Measurements from ENCODE around the gene BLVRA. TPM values are rescaled to one million over a fixed set of nuclear protein-coding genes. Genes with fewer than 3 reads are reported as not detected.

BLVRA gene
- polyA plus RNA-seq, 1 donor (not counting 4 experiments of a cell fraction or from before 2014, with no cell fraction given): 49.6 TPM

DNA sequence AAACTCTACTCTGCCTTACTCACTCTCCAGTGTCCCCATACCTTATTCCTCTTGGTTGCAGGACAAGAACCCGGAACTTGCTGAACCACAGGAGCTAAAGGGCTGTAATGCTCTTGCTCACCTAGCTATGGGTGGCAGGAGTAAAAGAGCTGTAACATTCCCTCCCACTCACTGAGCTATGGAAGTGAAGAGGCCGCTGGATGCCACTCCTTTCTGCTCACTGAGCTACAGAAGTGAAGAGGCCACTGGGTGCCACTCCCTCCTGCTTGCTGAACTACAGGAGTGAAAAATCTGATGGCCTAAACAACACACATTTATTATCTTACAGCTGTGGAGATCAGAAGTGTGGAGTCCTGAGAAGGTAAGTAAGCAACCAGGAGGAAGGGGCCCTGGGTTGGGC lies 93.3 kb downstream of the BLVRA start:
- Histone ChIP-seq H3K4me1 (ENCODE audit: control insufficient read depth, extremely low read depth, insufficient read depth, low read length) (peaks cover 4% of the 10 kb centered on the region), H4K20me1 (ENCODE audit: control insufficient read depth, extremely low read depth, insufficient read depth, low read length) (no peaks in the 10 kb centered on the region), H3K9ac (ENCODE audit: control insufficient read depth, extremely low read depth, insufficient read depth, low read length) (no peak overlapping the region), H3K36me3 (ENCODE audit: control insufficient read depth in 2 of 2, extremely low read depth in 1 of 2, insufficient read depth in 2 of 2, low read length in 2 of 2) (no peaks in the 10 kb centered on the region), H3K27me3 (ENCODE audit: control insufficient read depth, extremely low read depth, insufficient read depth, low read length) (peaks cover 9% of the 10 kb centered on the region), H3K27ac (ENCODE audit: control insufficient read depth, insufficient read depth, low read length) (no peak overlapping the region), H2AFZ (ENCODE audit: control insufficient read depth, low read length) (no peak overlapping the region), H3K9me1 (ENCODE audit: control insufficient read depth, extremely low read depth, insufficient read depth, low read length) (no peaks in the 10 kb centered on the region), H3K9me3 (ENCODE audit: control insufficient read depth, low read depth, low read length) (no peaks in the 10 kb centered on the region), H3K79me2 (ENCODE audit: control insufficient read depth, insufficient read depth, low read length) (no peaks in the 10 kb centered on the region), H3K4me3 (ENCODE audit: control insufficient read depth in 2 of 3, extremely low read depth in 1 of 3, insufficient read depth in 2 of 3, low read depth in 1 of 3, low read length in 3 of 3) (no peak overlapping the region), H3K4me2 (ENCODE audit: control insufficient read depth, extremely low read depth, insufficient read depth, low read depth, low read length) (no peak overlapping the region)
- TF ChIP-seq, protein P1, sequence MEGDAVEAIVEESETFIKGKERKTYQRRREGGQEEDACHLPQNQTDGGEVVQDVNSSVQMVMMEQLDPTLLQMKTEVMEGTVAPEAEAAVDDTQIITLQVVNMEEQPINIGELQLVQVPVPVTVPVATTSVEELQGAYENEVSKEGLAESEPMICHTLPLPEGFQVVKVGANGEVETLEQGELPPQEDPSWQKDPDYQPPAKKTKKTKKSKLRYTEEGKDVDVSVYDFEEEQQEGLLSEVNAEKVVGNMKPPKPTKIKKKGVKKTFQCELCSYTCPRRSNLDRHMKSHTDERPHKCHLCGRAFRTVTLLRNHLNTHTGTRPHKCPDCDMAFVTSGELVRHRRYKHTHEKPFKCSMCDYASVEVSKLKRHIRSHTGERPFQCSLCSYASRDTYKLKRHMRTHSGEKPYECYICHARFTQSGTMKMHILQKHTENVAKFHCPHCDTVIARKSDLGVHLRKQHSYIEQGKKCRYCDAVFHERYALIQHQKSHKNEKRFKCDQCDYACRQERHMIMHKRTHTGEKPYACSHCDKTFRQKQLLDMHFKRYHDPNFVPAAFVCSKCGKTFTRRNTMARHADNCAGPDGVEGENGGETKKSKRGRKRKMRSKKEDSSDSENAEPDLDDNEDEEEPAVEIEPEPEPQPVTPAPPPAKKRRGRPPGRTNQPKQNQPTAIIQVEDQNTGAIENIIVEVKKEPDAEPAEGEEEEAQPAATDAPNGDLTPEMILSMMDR (optimal IDR thresholded peaks at IDR 0.05 in 1 of 3, IDR thresholded peaks at IDR 0.05 in 1 of 3, conservative IDR thresholded peaks at IDR 0.05 in 1 of 3; ENCODE audit: extremely low read depth in 1 of 3, insufficient read depth in 2 of 3, low read length in 3 of 3): no peak
- no peak for TF ChIP-seq EZH2 (IDR thresholded peaks at IDR 0.05; ENCODE audit: low read length)
- FAIRE-seq (no peak), DNase-seq (ENCODE audit: low read depth, low spot score) (no peak)
- dilution Hi-C loops (cut with MboI; ENCODE audit: extremely low pct_ligation_motif_present, low sequenced_read_pairs): no loop called here

DNA sequence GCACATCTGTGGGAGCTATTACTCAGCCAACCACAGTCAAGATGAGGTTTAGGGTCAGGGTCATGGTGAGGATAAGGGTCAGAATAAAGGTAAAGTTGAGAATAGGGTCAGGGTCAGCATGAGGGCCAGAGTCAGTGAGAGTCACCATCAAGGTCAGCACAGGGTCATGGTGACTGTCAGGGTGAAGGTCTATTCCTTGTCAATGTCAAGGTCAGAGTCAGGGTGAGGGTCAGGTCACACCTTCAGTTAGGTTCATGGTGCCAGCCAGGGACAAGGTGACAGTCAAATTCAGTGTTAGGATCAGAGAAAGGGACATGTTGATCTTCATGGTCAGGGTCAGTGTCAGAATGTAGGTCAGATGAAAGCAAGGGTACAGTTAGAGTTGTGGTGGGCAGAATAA lies 96.7 kb downstream of the BLVRA start:
- DNase-seq (ENCODE audit: low read depth, low spot score): no peak
- TF ChIP-seq, protein P1 (optimal IDR thresholded peaks at IDR 0.05 in 1 of 3, IDR thresholded peaks at IDR 0.05 in 1 of 3, conservative IDR thresholded peaks at IDR 0.05 in 1 of 3; ENCODE audit: extremely low read depth in 1 of 3, insufficient read depth in 2 of 3, low read length in 3 of 3): no peak
- TF ChIP-seq EZH2 (IDR thresholded peaks at IDR 0.05; ENCODE audit: low read length): no peak
- Histone ChIP-seq H3K9ac (ENCODE audit: control insufficient read depth, extremely low read depth, insufficient read depth, low read length) (no peak overlapping the region), H3K9me3 (ENCODE audit: control insufficient read depth, low read depth, low read length) (no peaks in the 10 kb centered on the region), H3K27ac (ENCODE audit: control insufficient read depth, insufficient read depth, low read length) (no peak overlapping the region), H3K79me2 (ENCODE audit: control insufficient read depth, insufficient read depth, low read length) (no peaks in the 10 kb centered on the region), H2AFZ (ENCODE audit: control insufficient read depth, low read length) (no peak overlapping the region), H4K20me1 (ENCODE audit: control insufficient read depth, extremely low read depth, insufficient read depth, low read length) (no peaks in the 10 kb centered on the region), H3K4me3 (ENCODE audit: control insufficient read depth in 2 of 3, extremely low read depth in 1 of 3, insufficient read depth in 2 of 3, low read depth in 1 of 3, low read length in 3 of 3) (no peak overlapping the region), H3K27me3 (ENCODE audit: control insufficient read depth, extremely low read depth, insufficient read depth, low read length) (peaks cover 9% of the 10 kb centered on the region), H3K4me2 (ENCODE audit: control insufficient read depth, extremely low read depth, insufficient read depth, low read depth, low read length) (no peak overlapping the region), H3K4me1 (ENCODE audit: control insufficient read depth, extremely low read depth, insufficient read depth, low read length) (peaks cover 4% of the 10 kb centered on the region), H3K36me3 (ENCODE audit: control insufficient read depth in 2 of 2, extremely low read depth in 1 of 2, insufficient read depth in 2 of 2, low read length in 2 of 2) (no peaks in the 10 kb centered on the region), H3K9me1 (ENCODE audit: control insufficient read depth, extremely low read depth, insufficient read depth, low read length) (no peaks in the 10 kb centered on the region)
- dilution Hi-C loops (cut with MboI; ENCODE audit: extremely low pct_ligation_motif_present, low sequenced_read_pairs): no loop called here
- FAIRE-seq: no peak
